Gastroesophageal sphincter (tissue), 4 donors: ENCODE measurements around the gene CCDC93. TPM values are rescaled to one million over a fixed set of nuclear protein-coding genes. Genes with fewer than 3 reads are reported as not detected.
"Not testable (repeated sequence)": the region's sequence is repeated elsewhere in the genome, so short reads cannot be mapped to it uniquely, and the experiment has no call there.

Experiments used
- ATAC-seq: fragments of 150-250 bp; one replicate; pipeline ENCODE4 v1.9.1; 2016; ENCODE audit warnings: mild to moderate bottlenecking, moderate library complexity
- H3K27ac ChIP-seq, 4 donors: fragments of 200-600 bp; sonication (generic) in 3 of 4; 1 replicate in 3 of 4; 2 replicates in 1 of 4; pipeline ENCODE4 v1.5.1; 2016 to 2019
- H3K27me3 ChIP-seq: fragments of 200-600 bp; sonication (generic); one replicate; pipeline ENCODE4 v1.5.1; 2019
- H3K36me3 ChIP-seq, 2 donors: fragments of 200-600 bp; sonication (generic); one replicate each; pipeline ENCODE4 v1.5.1; 2019; ENCODE audit warnings: control low read depth in 1 of 2
- H3K4me1 ChIP-seq, 3 donors: fragments of 200-600 bp; sonication (generic); 1 replicate in 2 of 3; 2 replicates in 1 of 3; pipeline ENCODE4 v1.5.1; 2016 to 2019; ENCODE audit warnings: control low read depth in 2 of 3
- H3K4me3 ChIP-seq, 2 donors: fragments of 200-600 bp; sonication (generic); one replicate each; pipeline ENCODE4 v1.5.1; 2019; ENCODE audit warnings: mild to moderate bottlenecking in 1 of 2, moderate library complexity in 1 of 2
- H3K9me3 ChIP-seq, 3 donors: fragments of 200-600 bp; sonication (generic); one replicate each; pipeline ENCODE4 v1.5.1; 2017 to 2019; ENCODE audit warnings: control low read depth in 2 of 3
- EP300 ChIP-seq: sonication (generic); formaldehyde crosslinking; IDR thresholded peaks from one replicate; pipeline ENCODE4 v1.6.1; 2017; ENCODE audit warnings: antibody characterized with exemption, mild to moderate bottlenecking
- POLR2A ChIP-seq, 2 donors: fragments of 450-650 bp; IDR thresholded peaks; one replicate each; pipeline ENCODE4 v1.6.1; 2017; ENCODE audit warnings: antibody characterized with exemption in 2 of 2, mild to moderate bottlenecking in 2 of 2, moderate library complexity in 1 of 2
- POLR2AphosphoS5 ChIP-seq: sonication (generic); formaldehyde crosslinking; IDR thresholded peaks from one replicate; pipeline ENCODE4 v1.6.1; 2017; ENCODE audit warnings: antibody characterized with exemption
- WGBS, 2 donors: methylation state at CpG; one replicate each; pipeline ENCODE4 v1.1.5; 2018; ENCODE audit warnings: low coverage in 1 of 2; 5-methylcytosine and 5-hydroxymethylcytosine counted together
- total RNA-seq, 4 donors: library from RNA; depleted of rRNA; stranded (reverse); fragments of >200 nt; gene quantifications; one replicate each; pipeline ENCODE4 v1.1.0, GENCODE V29; 2016
- TF ChIP-seq, protein P1 (sequence below), 4 experiments: fragments of 200-600 bp in 2 of 4; fragments of 450-650 bp in 2 of 4; sonication (generic) in 1 of 4; IDR thresholded peaks; one replicate each; pipeline ENCODE4 v1.5.1; 2017 to 2019; ENCODE audit warnings: antibody characterized with exemption in 4 of 4, mild to moderate bottlenecking in 2 of 4, moderate library complexity in 2 of 4

CCDC93 gene
- total RNA-seq, 4 donors from 2014 or later, result 13.2 to 18.8 (median 16.1) TPM

DNA sequence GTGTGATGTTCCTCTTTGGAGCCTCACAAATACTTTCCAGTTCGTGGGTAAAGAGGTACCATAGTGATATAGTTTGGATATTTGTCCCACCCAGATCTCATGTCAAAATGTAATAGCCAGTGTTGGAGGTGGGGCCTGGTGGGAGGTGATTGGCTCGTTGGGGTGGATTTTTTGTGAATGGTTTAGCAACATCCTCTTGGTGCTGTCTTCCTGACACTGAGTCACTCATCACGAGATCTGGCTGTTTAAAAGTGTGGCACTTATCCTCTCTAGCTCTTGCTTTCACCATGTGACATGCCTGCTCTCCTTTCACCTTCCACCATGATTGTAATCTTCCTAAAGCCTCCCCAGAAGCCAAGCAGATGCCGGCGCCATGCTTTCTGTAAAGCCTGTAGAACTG, 3.0 kb upstream of the CCDC93 start:
- Histone ChIP-seq H3K36me3 (no peaks in the 10 kb centered on the region), H3K4me3 (no peak overlapping the region), H3K27ac (no peak overlapping the region), H3K9me3 (no peaks in the 10 kb centered on the region), H3K4me1 (peaks cover 0 to 22% (median 11%) of the 10 kb centered on the region in 3 donors), H3K27me3 (peaks cover 6% of the 10 kb centered on the region)
- 60 to 71% methylated on average over 1 to 5 of the region's 5 CpGs for whole genome bisulfite sequencing, 2 donors
- TF ChIP-seq POLR2AphosphoS5 (no peak), EP300 (no peak), POLR2A (IDR thresholded peaks at IDR 0.05) (no peak)
- TF ChIP-seq, protein P1, sequence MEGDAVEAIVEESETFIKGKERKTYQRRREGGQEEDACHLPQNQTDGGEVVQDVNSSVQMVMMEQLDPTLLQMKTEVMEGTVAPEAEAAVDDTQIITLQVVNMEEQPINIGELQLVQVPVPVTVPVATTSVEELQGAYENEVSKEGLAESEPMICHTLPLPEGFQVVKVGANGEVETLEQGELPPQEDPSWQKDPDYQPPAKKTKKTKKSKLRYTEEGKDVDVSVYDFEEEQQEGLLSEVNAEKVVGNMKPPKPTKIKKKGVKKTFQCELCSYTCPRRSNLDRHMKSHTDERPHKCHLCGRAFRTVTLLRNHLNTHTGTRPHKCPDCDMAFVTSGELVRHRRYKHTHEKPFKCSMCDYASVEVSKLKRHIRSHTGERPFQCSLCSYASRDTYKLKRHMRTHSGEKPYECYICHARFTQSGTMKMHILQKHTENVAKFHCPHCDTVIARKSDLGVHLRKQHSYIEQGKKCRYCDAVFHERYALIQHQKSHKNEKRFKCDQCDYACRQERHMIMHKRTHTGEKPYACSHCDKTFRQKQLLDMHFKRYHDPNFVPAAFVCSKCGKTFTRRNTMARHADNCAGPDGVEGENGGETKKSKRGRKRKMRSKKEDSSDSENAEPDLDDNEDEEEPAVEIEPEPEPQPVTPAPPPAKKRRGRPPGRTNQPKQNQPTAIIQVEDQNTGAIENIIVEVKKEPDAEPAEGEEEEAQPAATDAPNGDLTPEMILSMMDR (IDR thresholded peaks at IDR 0.05), result no peak
- ATAC-seq, result no peak

DNA sequence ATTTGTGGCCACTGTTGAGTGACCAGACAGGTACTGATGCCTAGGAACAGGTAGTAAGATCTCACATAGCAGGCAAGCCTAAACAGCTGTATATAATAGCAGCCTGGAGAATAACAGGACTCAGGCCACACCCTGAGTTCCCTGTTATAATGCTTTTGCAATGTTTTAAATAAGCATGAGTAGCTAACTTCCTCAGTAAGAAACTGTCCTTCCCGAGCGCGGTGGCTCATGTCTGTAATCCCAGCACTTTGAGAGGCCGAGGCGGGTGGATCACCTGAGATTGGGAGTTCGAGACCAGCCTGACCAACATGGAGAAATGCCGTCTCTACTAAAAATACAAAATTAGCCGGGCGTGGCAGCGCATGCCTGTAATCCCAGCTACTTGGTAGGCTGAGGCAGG, 1.9 kb upstream of the CCDC93 start:
- not testable (repeated sequence) for H3K27me3 ChIP-seq, H3K27ac ChIP-seq, ATAC-seq, H3K9me3 ChIP-seq, H3K4me3 ChIP-seq, H3K36me3 ChIP-seq
- WGBS, 2 donors, result 70 to 95% methylated on average over 3 to 4 of the region's 10 CpGs
- peaks cover 0 to 31% (median 13%) of the 10 kb centered on the region in 3 donors for H3K4me1 ChIP-seq

DNA sequence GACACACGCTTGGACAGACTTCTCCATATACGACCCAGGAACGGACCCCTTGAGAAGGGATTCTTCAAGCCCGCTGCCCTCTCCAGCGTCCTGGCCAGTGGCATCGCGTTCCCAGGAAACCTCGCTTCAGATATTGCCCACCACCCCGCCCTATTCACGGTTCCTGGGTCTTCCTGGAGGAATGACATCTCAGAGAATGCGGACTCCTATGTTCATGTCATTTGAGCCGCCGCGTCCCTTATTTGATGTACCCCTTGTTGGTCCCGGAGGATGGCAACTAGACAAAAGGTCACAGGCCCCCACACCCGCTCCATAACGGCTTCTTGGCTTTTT, 588 bp upstream of the CCDC93 start:
- WGBS, 2 donors, result 0% methylated on average over 3 to 4 of the region's 17 CpGs
- Histone ChIP-seq H3K4me3 (peak overlapping the region; percentile 95 to 96), H3K36me3 (no peaks in the 10 kb centered on the region), H3K27ac (peak overlapping the region in 3 of 4 donors; percentile 85 to 90 (median 89)), H3K4me1 (peaks cover 0 to 31% (median 13%) of the 10 kb centered on the region in 3 donors), H3K9me3 (no peaks in the 10 kb centered on the region), H3K27me3 (no peaks in the 10 kb centered on the region)
- no peak for ATAC-seq
- TF ChIP-seq, protein P1 (IDR thresholded peaks at IDR 0.05), result no peak
- no peak for TF ChIP-seq EP300
- no peak for TF ChIP-seq POLR2A (IDR thresholded peaks at IDR 0.05)
- TF ChIP-seq POLR2AphosphoS5, result no peak

DNA sequence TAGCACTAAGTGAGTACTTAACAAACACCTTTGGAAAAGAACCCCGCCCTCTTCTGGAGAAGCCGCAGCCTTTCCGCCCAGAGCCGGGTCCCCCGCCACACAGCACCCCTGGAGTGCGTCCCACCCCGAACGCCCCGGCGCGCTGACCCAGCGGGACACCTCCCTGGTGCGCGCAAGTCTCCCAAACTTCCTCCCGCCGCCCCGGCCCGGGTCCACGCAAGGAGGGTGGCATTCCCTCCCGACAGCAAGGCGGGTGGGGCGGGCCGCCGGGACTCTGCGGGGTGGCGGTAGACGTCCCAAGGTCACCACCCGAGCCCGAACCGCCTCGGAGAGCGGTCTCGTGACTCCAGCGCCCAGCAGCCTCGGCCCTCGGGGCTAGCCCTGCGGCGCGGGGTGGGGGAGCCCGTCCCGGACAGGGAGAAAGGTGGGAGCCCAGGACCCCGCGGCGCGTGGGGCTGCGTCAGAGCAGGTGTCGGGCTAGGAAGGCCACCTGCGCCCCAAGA, 598 bp downstream of the CCDC93 start:
- H3K36me3 ChIP-seq, result peaks cover 0 to 10% of the 10 kb centered on the region in 2 donors
- no peaks in the 10 kb centered on the region for H3K9me3 ChIP-seq
- H3K4me3 ChIP-seq, result peak overlapping the region; percentile 95 to 96
- peaks cover 0 to 31% (median 13%) of the 10 kb centered on the region in 3 donors for H3K4me1 ChIP-seq
- H3K27ac ChIP-seq, result peak overlapping the region; percentile 57 to 90 (median 87)
- TF ChIP-seq, protein P1 (IDR thresholded peaks at IDR 0.05), result peak in 1 of 4 experiments; percentile 35
- no peak for TF ChIP-seq EP300
- no peak for TF ChIP-seq POLR2AphosphoS5
- peak; percentile 57 for ATAC-seq
- WGBS, 2 donors, result no CpG with 5 or more reads among the region's 48 CpGs
- no peaks in the 10 kb centered on the region for H3K27me3 ChIP-seq

DNA sequence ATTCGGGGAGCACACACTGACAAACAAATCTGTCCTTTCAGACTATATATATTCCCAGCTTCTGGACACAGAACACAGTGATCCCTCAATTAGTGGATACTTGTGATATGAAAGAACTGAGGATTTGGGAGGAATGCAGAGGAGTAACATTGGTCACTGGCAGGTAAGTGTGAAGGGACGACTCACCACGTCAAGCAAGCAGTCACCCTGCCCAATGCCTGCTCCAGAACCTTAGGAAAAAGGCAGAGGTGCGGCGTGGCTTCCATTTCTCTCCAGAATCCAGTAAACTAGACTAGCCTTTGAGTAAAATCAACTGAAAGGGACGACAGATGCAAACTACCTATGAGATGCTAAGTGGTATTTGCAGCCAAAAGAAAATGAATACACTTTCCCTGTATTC, 1.1 kb downstream of the CCDC93 start:
- Histone ChIP-seq H3K27ac (peak overlapping the region in 3 of 4 donors; percentile 85 to 90 (median 89)), H3K36me3 (peaks cover 0 to 15% of the 10 kb centered on the region in 2 donors), H3K4me1 (peaks cover 0 to 31% (median 13%) of the 10 kb centered on the region in 3 donors), H3K27me3 (no peaks in the 10 kb centered on the region), H3K4me3 (peak overlapping the region; percentile 95 to 96), H3K9me3 (no peaks in the 10 kb centered on the region)
- ATAC-seq, result no peak
- 20 to 34% methylated on average over 5 of the region's 6 CpGs for WGBS, 2 donors
- no peak for TF ChIP-seq POLR2A (IDR thresholded peaks at IDR 0.05)
- TF ChIP-seq POLR2AphosphoS5, result no peak
- TF ChIP-seq EP300, result no peak
- TF ChIP-seq, protein P1 (IDR thresholded peaks at IDR 0.05), result no peak
